DOHH2 (cell line): ENCODE results near the gene SEMA5A.
A peak's percentile ranks its signal among the peaks of the same experiment; 100 is the strongest.

ENCODE experiments used
- H3F3A ChIP-seq: fragments of 200-600 bp; sonication (generic), shearing (Covaris generic); 2 replicates; pipeline ENCODE4 v1.6.0; 2016; ENCODE audit warnings: antibody characterized with exemption, mild to moderate bottlenecking; ENCODE audit not compliant: control insufficient read depth, insufficient read depth
- H3K27ac ChIP-seq: fragments of 200-600 bp; sonication (generic); 2 replicates; pipeline ENCODE4 v1.5.1; 2014; ENCODE audit warnings: low read depth, mild to moderate bottlenecking, low read length, moderate library complexity
- H3K27me3 ChIP-seq: fragments of 200-600 bp; sonication (generic); 2 replicates; pipeline ENCODE4 v1.6.1; 2014; ENCODE audit warnings: mild to moderate bottlenecking, low read length, mixed read lengths; ENCODE audit not compliant: control insufficient read depth
- H3K36me3 ChIP-seq: fragments of 200-600 bp; sonication (generic); 2 replicates; pipeline ENCODE4 v1.6.1; 2014; ENCODE audit warnings: mild to moderate bottlenecking, low read length, moderate library complexity, mixed read lengths; ENCODE audit not compliant: control insufficient read depth
- H3K4me1 ChIP-seq: fragments of 200-600 bp; sonication (generic); 2 replicates; pipeline ENCODE4 v1.6.1; 2014; ENCODE audit warnings: mild to moderate bottlenecking, low read length, mixed read lengths; ENCODE audit not compliant: control insufficient read depth
- H3K4me2 ChIP-seq: fragments of 200-600 bp; sonication (generic); 2 replicates; pipeline ENCODE4 v1.6.0; 2014; ENCODE audit warnings: mild to moderate bottlenecking, low read length, moderate library complexity
- H3K4me3 ChIP-seq: fragments of 200-600 bp; sonication (generic); 2 replicates; pipeline ENCODE4 v1.5.1; 2014; ENCODE audit warnings: mild to moderate bottlenecking, low read length, mixed read lengths
- H3K79me2 ChIP-seq: fragments of 200-600 bp; sonication (generic); 2 replicates; pipeline ENCODE4 v1.6.1; 2014; ENCODE audit warnings: mild to moderate bottlenecking, low read length, mixed read lengths; ENCODE audit not compliant: control insufficient read depth
- H3K9me2 ChIP-seq: fragments of 200-600 bp; sonication (generic); replicated peaks from 2 replicates; pipeline ENCODE4 v1.6.1; 2014; ENCODE audit warnings: mild to moderate bottlenecking, low read length, mixed read lengths; ENCODE audit not compliant: control insufficient read depth
- H3K9me3 ChIP-seq: fragments of 200-600 bp; sonication (generic); 2 replicates; pipeline ENCODE4 v1.6.1; 2014; ENCODE audit warnings: antibody characterized with exemption, low read length, mixed read lengths; ENCODE audit not compliant: control insufficient read depth, insufficient read depth
- H4K20me1 ChIP-seq: fragments of 200-600 bp; sonication (generic); 2 replicates; pipeline ENCODE4 v1.6.0; 2014; ENCODE audit warnings: low read depth, mild to moderate bottlenecking, antibody characterized with exemption, low read length, moderate library complexity; ENCODE audit not compliant: control insufficient read depth, insufficient read depth
- EZH2phosphoT487 ChIP-seq: fragments of 200-600 bp; sonication (generic); IDR thresholded peaks from 2 replicates; pipeline ENCODE4 v1.6.1; 2017; ENCODE audit warnings: borderline replicate concordance, mild to moderate bottlenecking, antibody characterized with exemption, low read length, moderate library complexity, mixed read lengths
- TF ChIP-seq, protein P1 (sequence below): fragments of 200-600 bp; sonication (generic); IDR thresholded peaks from one replicate; pipeline ENCODE4 v1.5.1; 2014; ENCODE audit warnings: antibody characterized with exemption, mild to moderate bottlenecking, low read depth, low read length; ENCODE audit not compliant: poor library complexity, severe bottlenecking

SEMA5A gene

DNA sequence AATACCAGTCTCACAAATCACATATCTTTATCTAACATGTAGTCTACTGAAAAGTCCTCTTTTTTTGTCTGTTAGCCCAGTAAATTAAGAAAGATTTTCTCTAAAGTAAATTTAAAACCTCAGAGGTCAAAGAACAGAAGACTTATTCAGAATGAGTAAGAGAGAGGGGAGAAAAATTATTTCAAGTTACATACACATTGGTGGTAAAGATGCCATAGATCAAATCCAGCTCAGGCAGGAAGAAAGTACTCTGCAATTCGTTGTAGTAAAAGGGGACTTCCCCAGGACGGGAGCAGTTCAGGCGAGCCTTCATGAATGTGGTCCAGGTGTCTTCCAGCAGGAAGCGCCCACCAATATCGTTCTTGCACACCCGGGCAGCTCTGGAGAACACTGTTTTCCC, 344.1 kb downstream of the SEMA5A start:
- no peaks in the 10 kb centered on the region for H3K9me3 ChIP-seq
- H3K4me2 ChIP-seq: no peak overlapping the region
- TF ChIP-seq, protein P1, sequence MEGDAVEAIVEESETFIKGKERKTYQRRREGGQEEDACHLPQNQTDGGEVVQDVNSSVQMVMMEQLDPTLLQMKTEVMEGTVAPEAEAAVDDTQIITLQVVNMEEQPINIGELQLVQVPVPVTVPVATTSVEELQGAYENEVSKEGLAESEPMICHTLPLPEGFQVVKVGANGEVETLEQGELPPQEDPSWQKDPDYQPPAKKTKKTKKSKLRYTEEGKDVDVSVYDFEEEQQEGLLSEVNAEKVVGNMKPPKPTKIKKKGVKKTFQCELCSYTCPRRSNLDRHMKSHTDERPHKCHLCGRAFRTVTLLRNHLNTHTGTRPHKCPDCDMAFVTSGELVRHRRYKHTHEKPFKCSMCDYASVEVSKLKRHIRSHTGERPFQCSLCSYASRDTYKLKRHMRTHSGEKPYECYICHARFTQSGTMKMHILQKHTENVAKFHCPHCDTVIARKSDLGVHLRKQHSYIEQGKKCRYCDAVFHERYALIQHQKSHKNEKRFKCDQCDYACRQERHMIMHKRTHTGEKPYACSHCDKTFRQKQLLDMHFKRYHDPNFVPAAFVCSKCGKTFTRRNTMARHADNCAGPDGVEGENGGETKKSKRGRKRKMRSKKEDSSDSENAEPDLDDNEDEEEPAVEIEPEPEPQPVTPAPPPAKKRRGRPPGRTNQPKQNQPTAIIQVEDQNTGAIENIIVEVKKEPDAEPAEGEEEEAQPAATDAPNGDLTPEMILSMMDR: no peak
- no peak for TF ChIP-seq EZH2phosphoT487
- H3K27ac ChIP-seq: no peak overlapping the region
- no peak overlapping the region for H3K4me3 ChIP-seq
- H3K36me3 ChIP-seq: no peaks in the 10 kb centered on the region
- no peaks in the 10 kb centered on the region for H3K79me2 ChIP-seq
- peaks cover 26% of the 10 kb centered on the region for H3K4me1 ChIP-seq
- H3K9me2 ChIP-seq: no peaks in the 10 kb centered on the region
- H3F3A ChIP-seq: no peaks in the 10 kb centered on the region
- H3K27me3 ChIP-seq: no peaks in the 10 kb centered on the region
- H4K20me1 ChIP-seq: no peaks in the 10 kb centered on the region

- TF ChIP-seq EZH2phosphoT487: no peak
- TF ChIP-seq, protein P1: no peak
- Histone ChIP-seq H3K9me3 (no peaks in the 10 kb centered on the region), H3K4me2 (no peak overlapping the region), H3K4me3 (no peak overlapping the region), H4K20me1 (no peaks in the 10 kb centered on the region), H3K9me2 (no peaks in the 10 kb centered on the region), H3K79me2 (no peaks in the 10 kb centered on the region), H3F3A (no peaks in the 10 kb centered on the region), H3K27me3 (no peaks in the 10 kb centered on the region), H3K27ac (no peak overlapping the region), H3K36me3 (no peaks in the 10 kb centered on the region), H3K4me1 (peaks cover 28% of the 10 kb centered on the region)
Observed at GRCh38 chr5:9201011-9201410, 344.9 kb downstream of the SEMA5A start.

DNA sequence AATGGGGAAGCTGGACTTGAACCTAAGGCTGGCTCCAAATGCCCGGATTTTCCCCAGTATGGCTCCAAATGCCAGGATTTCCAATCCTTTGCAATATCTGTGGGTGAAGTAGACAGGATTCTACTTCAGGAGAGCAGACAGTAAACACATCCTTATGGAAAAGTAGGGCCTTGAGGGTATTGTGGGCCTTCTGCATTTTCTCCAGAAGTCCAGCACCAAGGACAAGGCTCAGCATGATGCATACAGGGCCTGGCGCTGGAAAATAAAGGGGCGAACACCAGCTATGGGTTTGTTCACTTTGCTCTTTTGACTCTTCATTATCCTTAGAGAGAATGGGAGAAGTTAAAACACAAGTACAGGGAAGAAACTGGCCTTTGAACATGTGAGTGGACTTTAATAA, 347.5 kb downstream of the SEMA5A start:
- Histone ChIP-seq H3K27ac (0 out of 2 replicates have a peak overlapping the region, but pooled peaks have one; percentile 27), H3K4me1 (peaks cover 28% of the 10 kb centered on the region), H3K79me2 (no peaks in the 10 kb centered on the region), H3K9me3 (no peaks in the 10 kb centered on the region), H3K27me3 (no peaks in the 10 kb centered on the region), H3K4me3 (peak overlapping the region; percentile 45), H3K36me3 (no peaks in the 10 kb centered on the region), H3K4me2 (peak overlapping the region; percentile 65), H3F3A (no peaks in the 10 kb centered on the region), H3K9me2 (no peaks in the 10 kb centered on the region), H4K20me1 (no peaks in the 10 kb centered on the region)
- no peak for TF ChIP-seq EZH2phosphoT487
- TF ChIP-seq, protein P1: no peak

GRCh38 chr5:9197881-9198260, 348.0 kb downstream of the SEMA5A start:
- no peaks in the 10 kb centered on the region for H3K79me2 ChIP-seq
- no peaks in the 10 kb centered on the region for H3K9me2 ChIP-seq
- TF ChIP-seq EZH2phosphoT487: no peak
- TF ChIP-seq, protein P1: no peak
- H3K9me3 ChIP-seq: no peaks in the 10 kb centered on the region
- H3K4me2 ChIP-seq: peak overlapping the region; percentile 65
- H3K27ac ChIP-seq: peak overlapping the region; percentile 27; the same call in 1 of the 2 replicates
- H3K4me1 ChIP-seq: peaks cover 28% of the 10 kb centered on the region
- no peaks in the 10 kb centered on the region for H4K20me1 ChIP-seq
- no peaks in the 10 kb centered on the region for H3K36me3 ChIP-seq
- no peaks in the 10 kb centered on the region for H3F3A ChIP-seq
- peak overlapping the region; percentile 45 for H3K4me3 ChIP-seq
- H3K27me3 ChIP-seq: no peaks in the 10 kb centered on the region
